Astrocyte (in vitro differentiated cells and primary cell): Measurements from ENCODE around the gene PDS5B. TPM values are rescaled to one million over a fixed set of nuclear protein-coding genes. Genes with fewer than 3 reads are reported as not detected.

ENCODE experiments used
- DNase-seq: peaks from one replicate; pipeline ENCODE4 v3.0.0-alpha.2; 2010; ENCODE audit warnings: low read depth
- FAIRE-seq: peaks from 2 replicates; lab custom pipeline; 2011; peaks lifted over from hg19 to GRCh38; lab: Jason Lieb, UNC
- H2AFZ ChIP-seq: 2 replicates; pipeline ENCODE4 v1.6.0; 2012; ENCODE audit warnings: low read depth, low read length, inconsistent platforms
- H3K27ac ChIP-seq: 2 replicates; pipeline ENCODE4 v1.5.1; 2011; ENCODE audit warnings: low read depth, low read length, inconsistent platforms
- H3K27me3 ChIP-seq: 2 replicates; pipeline ENCODE4 v1.6.0; 2011; ENCODE audit warnings: low read length, inconsistent platforms; ENCODE audit not compliant: insufficient read depth
- H3K36me3 ChIP-seq: 2 replicates; pipeline ENCODE4 v1.5.1; 2011; ENCODE audit warnings: low read length, inconsistent platforms; ENCODE audit not compliant: insufficient read depth
- H3K4me1 ChIP-seq: 2 replicates; pipeline ENCODE4 v1.5.1; 2011; ENCODE audit warnings: low read length, inconsistent platforms; ENCODE audit not compliant: insufficient read depth
- H3K4me2 ChIP-seq: 2 replicates; pipeline ENCODE4 v1.6.0; 2012; ENCODE audit warnings: low read length, inconsistent platforms
- H3K4me3 ChIP-seq: 2 replicates; pipeline ENCODE4 v1.5.1; 2011; ENCODE audit warnings: low read depth, mild to moderate bottlenecking, low read length, inconsistent platforms; ENCODE audit not compliant: insufficient read depth
- H3K79me2 ChIP-seq: 2 replicates; pipeline ENCODE4 v1.6.0; 2012; ENCODE audit warnings: mild to moderate bottlenecking, low read length, inconsistent platforms; ENCODE audit not compliant: insufficient read depth
- H3K9ac ChIP-seq: 2 replicates; pipeline ENCODE4 v1.6.0; 2012; ENCODE audit warnings: mild to moderate bottlenecking, low read length, inconsistent platforms
- H3K9me3 ChIP-seq: 2 replicates; pipeline ENCODE4 v1.5.1; 2012; ENCODE audit warnings: low read depth, mild to moderate bottlenecking, low read length, inconsistent platforms; ENCODE audit not compliant: insufficient read depth
- H4K20me1 ChIP-seq: 2 replicates; pipeline ENCODE4 v1.6.0; 2012; ENCODE audit warnings: low read length, inconsistent platforms; ENCODE audit not compliant: insufficient read depth
- H3K27ac Mint-ChIP-seq: one replicate; pipeline ENCODE4 v1.8.0; 2021; ENCODE audit warnings: mild to moderate bottlenecking, mixed read lengths; ENCODE audit not compliant: unreplicated experiment
- H3K27me3 Mint-ChIP-seq: one replicate; pipeline ENCODE4 v1.8.0; 2021; ENCODE audit warnings: low read depth, mixed read lengths; ENCODE audit not compliant: unreplicated experiment
- H3K36me3 Mint-ChIP-seq: one replicate; pipeline ENCODE4 v1.8.0; 2021; ENCODE audit warnings: low read depth, mixed read lengths; ENCODE audit not compliant: unreplicated experiment
- H3K4me1 Mint-ChIP-seq: one replicate; pipeline ENCODE4 v1.8.0; 2021; ENCODE audit warnings: low read depth, mixed read lengths; ENCODE audit not compliant: unreplicated experiment
- H3K4me3 Mint-ChIP-seq: one replicate; pipeline ENCODE4 v1.8.0; 2021; ENCODE audit warnings: mild to moderate bottlenecking, moderate library complexity, mixed read lengths; ENCODE audit not compliant: unreplicated experiment
- H3K9me3 Mint-ChIP-seq: one replicate; pipeline ENCODE4 v1.8.0; 2021; ENCODE audit warnings: mild to moderate bottlenecking, mixed read lengths; ENCODE audit not compliant: unreplicated experiment
- EZH2 ChIP-seq: IDR thresholded peaks from 2 replicates; pipeline ENCODE4 v1.6.1; 2012; ENCODE audit warnings: mild to moderate bottlenecking, low read length, inconsistent platforms; ENCODE audit not compliant: insufficient read depth
- total RNA-seq: library from RNA; stranded (reverse); gene quantifications from 2 replicates; pipeline ENCODE4 v1.2.1, GENCODE V29; 2021
- TF ChIP-seq, protein P1 (sequence below): IDR thresholded peaks from 2 replicates; pipeline ENCODE4 v1.5.1; 2011; ENCODE audit warnings: low read depth, mild to moderate bottlenecking, inconsistent platforms, low read length, moderate library complexity; ENCODE audit not compliant: insufficient read depth

The PDS5B gene
- total RNA-seq, 1 donor from 2014 or later: 43.1 TPM

DNA sequence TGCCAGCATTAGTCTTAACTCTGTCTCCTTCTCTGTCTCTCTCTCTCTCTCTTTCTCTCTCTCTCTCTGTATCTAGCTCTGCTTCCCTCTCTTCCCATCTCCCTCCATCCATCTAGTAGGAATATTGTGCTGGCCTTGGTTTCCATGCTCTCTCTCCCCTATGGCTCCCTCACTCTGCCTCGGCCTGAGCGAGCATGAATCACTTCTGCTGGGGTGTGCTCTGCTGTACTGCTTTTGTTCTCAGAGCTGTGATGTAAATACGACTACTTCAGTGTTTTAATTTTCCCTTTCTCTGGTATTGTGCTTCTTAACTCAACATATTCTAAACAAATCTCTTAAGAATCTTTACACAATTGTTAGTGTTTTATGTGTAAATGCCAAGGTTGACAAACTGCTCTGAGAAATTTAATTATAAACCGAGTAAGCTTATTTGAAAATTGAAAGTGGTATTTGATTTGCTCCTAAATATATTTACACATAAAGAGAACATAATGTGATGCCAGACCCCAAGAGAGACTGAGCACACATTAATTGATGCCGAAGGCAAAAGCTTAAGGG, 218.5 kb downstream of the PDS5B start:
- peak overlapping the region; percentile 57 for H3K4me2 ChIP-seq
- peaks cover 3% of the 10 kb centered on the region for H3K9me3 ChIP-seq
- H3K36me3 Mint-ChIP-seq: no peaks in the 10 kb centered on the region
- H4K20me1 ChIP-seq: no peaks in the 10 kb centered on the region
- DNase-seq (peak; percentile 34), FAIRE-seq (no peak)
- no peak overlapping the region for H3K4me3 Mint-ChIP-seq
- H3K4me3 ChIP-seq: no peak overlapping the region
- H3K9ac ChIP-seq: peak overlapping the region; percentile 35
- H2AFZ ChIP-seq: peak overlapping the region; percentile 70
- no peaks in the 10 kb centered on the region for H3K9me3 Mint-ChIP-seq
- H3K4me1 ChIP-seq: no peaks in the 10 kb centered on the region
- H3K27me3 ChIP-seq: no peaks in the 10 kb centered on the region
- H3K27me3 Mint-ChIP-seq: no peaks in the 10 kb centered on the region
- H3K4me1 Mint-ChIP-seq: peaks cover 5% of the 10 kb centered on the region
- H3K27ac Mint-ChIP-seq: peak overlapping the region; percentile 82
- no peak overlapping the region for H3K27ac ChIP-seq
- H3K79me2 ChIP-seq: no peaks in the 10 kb centered on the region
- no peaks in the 10 kb centered on the region for H3K36me3 ChIP-seq
- TF ChIP-seq, protein P1, sequence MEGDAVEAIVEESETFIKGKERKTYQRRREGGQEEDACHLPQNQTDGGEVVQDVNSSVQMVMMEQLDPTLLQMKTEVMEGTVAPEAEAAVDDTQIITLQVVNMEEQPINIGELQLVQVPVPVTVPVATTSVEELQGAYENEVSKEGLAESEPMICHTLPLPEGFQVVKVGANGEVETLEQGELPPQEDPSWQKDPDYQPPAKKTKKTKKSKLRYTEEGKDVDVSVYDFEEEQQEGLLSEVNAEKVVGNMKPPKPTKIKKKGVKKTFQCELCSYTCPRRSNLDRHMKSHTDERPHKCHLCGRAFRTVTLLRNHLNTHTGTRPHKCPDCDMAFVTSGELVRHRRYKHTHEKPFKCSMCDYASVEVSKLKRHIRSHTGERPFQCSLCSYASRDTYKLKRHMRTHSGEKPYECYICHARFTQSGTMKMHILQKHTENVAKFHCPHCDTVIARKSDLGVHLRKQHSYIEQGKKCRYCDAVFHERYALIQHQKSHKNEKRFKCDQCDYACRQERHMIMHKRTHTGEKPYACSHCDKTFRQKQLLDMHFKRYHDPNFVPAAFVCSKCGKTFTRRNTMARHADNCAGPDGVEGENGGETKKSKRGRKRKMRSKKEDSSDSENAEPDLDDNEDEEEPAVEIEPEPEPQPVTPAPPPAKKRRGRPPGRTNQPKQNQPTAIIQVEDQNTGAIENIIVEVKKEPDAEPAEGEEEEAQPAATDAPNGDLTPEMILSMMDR: no peak
- TF ChIP-seq EZH2: no peak

DNA sequence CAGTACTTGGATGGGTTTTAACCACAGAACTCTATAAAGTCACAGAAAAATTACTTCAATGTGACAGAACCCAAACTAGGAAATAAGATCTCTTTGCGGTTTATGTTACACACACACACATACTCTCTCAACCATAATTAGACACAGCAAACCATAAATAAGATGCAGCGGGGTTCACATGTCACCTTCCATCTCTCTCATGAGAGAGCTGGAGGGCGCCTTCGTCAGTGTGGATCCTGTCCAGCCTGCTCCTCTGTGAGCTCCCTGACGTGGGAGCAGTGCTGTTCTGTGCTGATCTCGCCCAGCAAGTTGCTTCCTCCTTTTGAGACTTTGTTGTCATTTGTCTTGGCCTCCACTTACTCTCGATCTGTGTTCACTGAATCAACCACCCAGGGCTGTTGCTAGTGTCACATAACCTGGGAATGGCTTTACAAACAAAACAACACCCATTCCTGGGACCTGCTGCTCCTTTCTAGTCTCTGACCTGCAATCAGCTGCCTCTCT, 225.1 kb downstream of the PDS5B start:
- no peak for FAIRE-seq
- H3K27me3 ChIP-seq: no peaks in the 10 kb centered on the region
- Mint-ChIP-seq H3K4me1 (no peaks in the 10 kb centered on the region), H3K9me3 (no peaks in the 10 kb centered on the region), H3K27ac (no peak overlapping the region), H3K27me3 (no peaks in the 10 kb centered on the region), H3K36me3 (no peaks in the 10 kb centered on the region), H3K4me3 (no peak overlapping the region)
- H3K36me3 ChIP-seq: no peaks in the 10 kb centered on the region
- no peaks in the 10 kb centered on the region for H3K79me2 ChIP-seq
- no peak overlapping the region for H3K27ac ChIP-seq
- TF ChIP-seq, protein P1: no peak
- TF ChIP-seq EZH2: no peak
- H3K9ac ChIP-seq: no peak overlapping the region
- H3K4me3 ChIP-seq: no peak overlapping the region
- peaks cover 3% of the 10 kb centered on the region for H3K9me3 ChIP-seq
- no peak overlapping the region for H3K4me2 ChIP-seq
- no peaks in the 10 kb centered on the region for H4K20me1 ChIP-seq
- no peaks in the 10 kb centered on the region for H3K4me1 ChIP-seq
- H2AFZ ChIP-seq: no peak overlapping the region
- no peak for DNase-seq

DNA sequence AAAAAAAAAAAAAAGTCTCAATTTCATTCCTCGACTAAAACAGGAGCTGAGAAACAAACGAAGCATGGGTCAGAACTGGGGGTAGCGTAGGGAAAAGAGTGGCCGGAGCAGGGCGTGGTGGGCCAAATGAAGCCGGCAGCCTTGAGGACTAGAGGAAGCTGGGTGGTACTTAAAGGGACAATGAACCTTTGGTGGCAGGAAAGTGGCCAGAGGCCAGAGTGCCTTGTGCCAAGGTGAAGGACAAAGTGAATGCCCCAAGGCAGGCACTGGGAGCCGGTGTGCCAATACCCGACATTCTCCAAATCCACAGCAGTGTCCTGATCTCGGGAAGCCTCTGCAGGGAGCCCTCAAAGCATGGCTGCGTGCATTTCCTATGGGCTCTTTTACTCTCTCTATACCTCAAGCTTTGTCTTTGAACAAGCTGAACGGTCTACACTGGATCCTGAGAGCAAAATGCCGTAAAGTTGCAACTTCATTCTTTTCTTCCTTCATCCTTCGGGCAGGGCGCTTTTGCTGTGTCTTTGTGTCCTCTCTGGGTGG, 235.0 kb downstream of the PDS5B start:
- H3K4me1 Mint-ChIP-seq: peaks cover 8% of the 10 kb centered on the region
- H3K27me3 ChIP-seq: no peaks in the 10 kb centered on the region
- H3K4me3 ChIP-seq: no peak overlapping the region
- peaks cover 4% of the 10 kb centered on the region for H3K9me3 Mint-ChIP-seq
- no peaks in the 10 kb centered on the region for H3K36me3 ChIP-seq
- peaks cover 13% of the 10 kb centered on the region for H3K4me1 ChIP-seq
- TF ChIP-seq, protein P1: no peak
- no peak for DNase-seq
- H3K27ac Mint-ChIP-seq: no peak overlapping the region
- no peak overlapping the region for H3K4me3 Mint-ChIP-seq
- H2AFZ ChIP-seq: no peak overlapping the region
- no peaks in the 10 kb centered on the region for H3K9me3 ChIP-seq
- H3K4me2 ChIP-seq: no peak overlapping the region
- no peaks in the 10 kb centered on the region for H4K20me1 ChIP-seq
- FAIRE-seq: no peak
- H3K27ac ChIP-seq: no peak overlapping the region
- no peaks in the 10 kb centered on the region for H3K79me2 ChIP-seq
- no peak overlapping the region for H3K9ac ChIP-seq
- H3K36me3 Mint-ChIP-seq: no peaks in the 10 kb centered on the region
- no peaks in the 10 kb centered on the region for H3K27me3 Mint-ChIP-seq
